Left ventricle myocardium superior (tissue), 1 donor: ENCODE measurements around the gene SNTG2. TPM values are rescaled to one million over a fixed set of nuclear protein-coding genes. Genes with fewer than 3 reads are reported as not detected.
"Not testable (repeated sequence)": the region's sequence is repeated elsewhere in the genome, so short reads cannot be mapped to it uniquely, and the experiment has no call there.

ENCODE experiments used
- ATAC-seq: fragments of 200-7000 bp; cut with Tn5 transposase; one replicate; pipeline ENCODE4 v1.9.1; 2020; ENCODE audit warnings: mild to moderate bottlenecking, moderate library complexity
- DNase-seq: peaks from one replicate; pipeline ENCODE4 v3.0.0-alpha.2; 2020
- intact Hi-C: fragments of 100-400 bp; cut with micrococcal nuclease; formaldehyde crosslinking; loops from one replicate; pipeline ENCODE4 v1.11.0; 2022
- total RNA-seq: library from RNA; stranded (reverse); fragmentation: NEBNext Ultra II Directional; extraction: Animal tissue kit (Norgen Biotek cat#: 25700); gene quantifications from one replicate; pipeline ENCODE4 v1.2.1, GENCODE V29; 2021
- donor health status: DM: no; HTN: yes; CAD: no; lungs with severe emphysema.

Gene SNTG2
- total RNA-seq, 1 donor from 2014 or later, result 0.77 TPM

DNA sequence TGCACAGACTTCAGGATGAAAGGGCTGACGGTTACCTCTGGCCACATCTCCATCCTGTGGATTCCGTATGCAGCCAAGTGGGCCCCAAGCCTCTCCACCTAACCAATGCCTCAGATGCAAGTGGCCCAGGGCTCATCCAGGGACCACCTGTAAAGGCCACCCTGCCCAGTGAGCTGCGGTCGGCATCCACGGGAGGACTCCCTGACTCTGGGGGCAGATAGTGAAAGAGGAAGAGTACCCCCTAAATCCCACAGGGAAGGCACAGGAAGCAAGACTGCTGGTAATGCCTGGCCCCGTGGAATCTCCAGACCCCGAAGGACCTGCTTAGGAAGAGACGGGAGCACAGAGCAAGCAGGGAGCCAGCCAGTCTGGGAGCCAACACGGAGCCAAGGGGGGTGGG is 451.4 kb downstream of the SNTG2 start:
- DNase-seq (no peak), ATAC-seq (no peak)
- intact Hi-C loops, result no loop called here

DNA sequence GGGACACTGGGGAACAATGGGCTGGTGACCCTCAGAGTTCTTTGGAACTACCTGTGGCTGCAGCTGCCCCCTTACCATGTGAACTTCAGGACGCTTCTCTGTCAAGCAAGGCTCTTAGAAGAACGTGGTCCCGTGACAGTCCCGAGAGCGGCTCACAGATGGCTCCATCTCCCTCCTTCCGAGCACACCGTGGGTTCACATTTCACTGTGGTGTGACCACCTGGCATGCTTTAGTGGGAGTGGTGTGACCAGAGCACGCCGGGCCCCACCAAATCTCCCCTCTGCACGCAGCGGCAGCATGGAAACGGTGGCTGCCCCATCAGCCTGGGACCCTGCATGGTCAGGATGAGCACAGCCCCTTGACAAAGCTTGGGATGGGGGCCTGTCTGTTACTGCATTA is 452.9 kb downstream of the SNTG2 start:
- intact Hi-C loops, result no loop called here
- DNase-seq, result no peak

DNA sequence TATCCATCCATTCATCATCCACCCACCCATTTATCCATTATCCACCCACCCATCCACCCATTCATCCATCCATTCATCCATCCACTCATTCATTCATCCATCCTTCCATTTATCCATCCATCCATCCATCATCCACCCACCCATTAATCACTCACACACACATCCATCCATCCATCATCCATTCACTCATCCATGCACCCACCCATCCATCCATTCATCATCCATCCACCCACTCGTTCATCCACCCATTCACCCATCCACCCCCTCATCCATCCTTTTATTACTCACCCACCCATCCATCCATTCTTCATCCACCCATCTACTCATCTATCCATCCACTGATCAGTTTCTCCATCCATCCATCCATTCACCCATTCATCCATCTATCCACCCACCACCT is 454.5 kb downstream of the SNTG2 start:
- intact Hi-C loops, result no loop called here
- ATAC-seq, result no peak
- no peak for DNase-seq

More for the DNA sequence above, 452.9 kb downstream of the SNTG2 start:
- ATAC-seq, result no peak

DNA sequence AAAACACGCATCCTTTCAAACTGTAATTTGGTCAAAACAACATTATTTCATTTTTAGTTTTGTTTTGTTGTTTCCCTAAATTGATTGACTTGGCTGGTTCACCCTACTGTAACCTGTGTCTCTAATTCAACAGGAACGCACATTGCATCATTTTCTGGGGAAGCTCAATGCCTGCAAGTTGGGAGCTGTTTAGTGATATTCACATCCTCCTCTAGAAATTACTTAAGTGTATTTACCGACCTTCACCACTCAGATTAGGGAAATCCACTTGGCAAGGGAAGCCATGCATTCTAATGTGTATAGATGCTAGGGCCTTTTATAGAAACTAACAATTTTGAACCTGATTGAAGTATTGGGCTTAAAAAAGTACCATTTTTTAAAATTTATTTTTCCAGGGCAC is 455.3 kb downstream of the SNTG2 start:
- intact Hi-C loops, result no loop called here

DNA sequence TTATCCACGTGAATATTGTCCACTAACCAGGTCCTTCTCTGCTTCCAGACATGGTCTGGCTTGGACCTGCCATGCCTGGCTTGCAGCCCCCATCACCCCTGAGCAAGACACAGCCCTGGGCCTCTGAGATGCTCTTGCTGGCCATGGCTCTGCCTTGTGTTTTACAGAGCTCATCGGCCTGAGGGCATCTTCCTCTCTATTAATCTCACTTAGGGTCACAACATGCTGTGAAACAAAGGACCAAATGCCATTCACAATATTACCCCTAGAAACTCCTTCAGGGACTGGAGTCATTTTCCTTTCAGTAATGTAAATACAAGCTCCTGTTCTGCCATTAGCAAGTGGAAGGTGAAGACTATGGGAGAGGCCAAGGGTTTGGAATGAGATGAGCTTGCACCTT is 455.8 kb downstream of the SNTG2 start:
- no peak for ATAC-seq
- DNase-seq, result no peak
- intact Hi-C loops, result no loop called here

More for the DNA sequence above, 455.3 kb downstream of the SNTG2 start:
- DNase-seq (no peak), ATAC-seq (no peak)

DNA sequence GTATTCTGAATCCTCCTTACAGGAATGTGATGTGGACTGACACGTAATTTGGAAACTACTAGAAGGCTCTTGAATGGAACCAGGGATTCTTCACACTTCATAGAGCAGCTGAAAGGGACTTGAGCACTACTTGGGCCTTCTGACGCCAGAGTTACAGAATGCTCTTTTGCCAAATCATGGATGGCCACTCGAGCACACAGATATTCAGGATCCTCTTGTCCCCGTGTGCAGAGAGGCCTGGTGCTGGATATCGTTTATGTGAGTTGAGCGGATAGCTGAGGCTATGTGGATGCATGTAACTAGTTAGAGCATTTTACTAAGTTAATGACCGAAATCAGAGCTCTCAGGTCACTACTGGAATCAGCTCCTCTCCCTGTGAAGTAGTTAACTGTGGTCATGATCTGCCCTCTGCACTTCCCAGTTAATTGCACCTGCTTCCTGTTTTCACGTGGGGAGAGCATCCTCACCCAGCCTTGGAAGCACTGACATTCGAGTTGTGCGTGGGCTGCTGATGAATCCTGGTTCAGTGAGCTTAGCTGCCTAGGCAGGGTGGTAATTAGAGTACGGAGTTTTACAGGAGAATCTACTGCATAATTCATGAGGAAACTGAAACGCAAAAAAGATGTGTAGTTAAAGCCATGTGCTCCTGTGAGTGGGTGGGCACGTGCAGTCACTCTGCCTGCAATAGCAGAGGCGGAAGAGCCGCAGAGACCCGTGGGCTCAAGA is 457.5 kb downstream of the SNTG2 start:
- no peak for DNase-seq
- intact Hi-C loops, result no loop called here
- ATAC-seq, result no peak

DNA sequence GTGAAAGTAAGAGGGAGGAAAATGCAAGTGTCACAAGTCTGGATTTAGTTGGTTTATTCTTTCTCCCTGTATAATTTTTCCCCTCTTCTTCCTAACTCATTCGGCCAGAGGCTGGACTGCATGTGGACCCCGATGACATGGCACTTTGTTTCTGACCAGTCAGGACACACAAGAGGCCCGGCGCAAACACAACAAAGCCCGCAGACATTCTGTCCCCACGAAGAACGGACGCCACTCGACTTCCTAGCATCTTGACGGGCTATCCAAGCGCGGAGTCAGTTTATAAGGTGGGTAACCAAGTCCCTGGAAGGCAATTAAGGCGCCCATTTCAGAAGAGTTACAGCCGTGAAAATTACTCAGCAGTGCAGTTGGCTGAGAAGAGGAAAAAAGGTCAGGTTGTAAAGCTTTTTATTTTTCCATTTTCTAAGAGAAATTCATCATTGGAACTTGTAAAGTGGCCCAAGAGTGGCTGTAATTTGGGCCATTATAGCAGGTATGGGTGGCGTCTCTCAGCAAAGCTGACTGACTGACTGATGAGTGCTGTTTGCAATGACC is 462.6 kb downstream of the SNTG2 start, which contains the start of gene TPO:
Gene TPO, plus strand, starts transcription at position 308 of the 555 bp plus-strand sequence. CDS start 946 bp downstream, outside the sequence.
- DNase-seq, result no peak
- ATAC-seq, result no peak
- intact Hi-C loops, result no loop called here

DNA sequence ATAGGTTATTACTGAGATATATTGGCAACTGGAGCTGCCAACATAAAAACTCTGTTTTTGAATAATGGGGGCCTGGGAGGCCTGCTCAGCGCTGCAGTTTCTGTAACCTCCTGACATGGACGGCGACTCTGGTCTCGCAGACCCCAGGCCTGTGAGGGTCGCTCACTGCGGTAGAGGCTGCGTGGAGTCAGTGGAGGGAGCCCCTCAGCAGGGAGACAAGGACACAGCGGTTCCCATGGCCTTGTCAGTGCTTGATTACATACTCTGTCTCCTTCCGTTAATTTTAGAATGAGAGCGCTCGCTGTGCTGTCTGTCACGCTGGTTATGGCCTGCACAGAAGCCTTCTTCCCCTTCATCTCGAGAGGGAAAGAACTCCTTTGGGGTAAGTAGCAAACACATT is 463.5 kb downstream of the SNTG2 start:
- DNase-seq, result no peak
- intact Hi-C loops, result no loop called here
- no peak for ATAC-seq

DNA sequence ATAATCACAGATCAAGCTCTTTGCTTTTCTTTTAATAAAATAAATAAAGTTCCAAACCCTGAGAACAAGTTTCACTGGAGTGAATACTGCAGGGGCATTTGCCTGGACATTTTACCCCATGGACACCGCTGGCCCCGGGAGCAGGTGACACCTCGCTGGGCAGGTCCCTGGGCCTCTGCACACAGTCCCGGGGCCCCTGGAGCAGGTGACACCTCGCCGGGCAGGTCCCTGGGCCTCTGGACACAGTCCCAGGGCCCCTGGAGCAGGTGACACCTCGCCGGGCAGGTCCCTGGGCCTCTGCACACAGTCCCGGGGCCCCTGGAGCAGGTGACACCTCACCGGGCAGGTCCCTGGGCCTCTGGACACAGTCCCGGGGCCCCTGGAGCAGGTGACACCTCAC is 464.3 kb downstream of the SNTG2 start:
- intact Hi-C loops, ATAC-seq, DNase-seq: not testable (repeated sequence)

DNA sequence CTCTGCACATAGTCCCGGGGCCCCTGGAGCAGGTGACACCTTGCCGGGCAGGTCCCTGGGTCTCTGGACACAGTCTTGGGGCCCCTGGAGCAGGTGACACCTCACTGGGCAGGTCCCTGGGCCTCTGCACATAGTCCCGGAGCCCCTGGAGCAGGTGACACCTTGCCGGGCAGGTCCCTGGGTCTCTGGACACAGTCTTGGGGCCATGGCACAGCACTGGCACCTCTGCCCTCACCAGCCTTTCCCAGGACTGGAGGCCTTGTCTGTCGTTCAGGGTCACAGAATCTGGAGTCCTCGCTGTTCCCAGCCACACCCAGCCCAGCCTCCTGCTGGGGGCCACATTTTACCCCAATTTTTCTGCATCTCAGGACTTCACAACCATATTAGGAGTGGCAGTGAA is 464.9 kb downstream of the SNTG2 start:
- intact Hi-C loops, result no loop called here
- DNase-seq (no peak), ATAC-seq (no peak)
